BE2C (cell line): ENCODE data around the gene MIA3.

Experiments used
- DNase-seq: peaks from one replicate; pipeline ENCODE4 v3.0.0-alpha.2; 2020
- H3K27me3 ChIP-seq: fragments of 250-450 bp; sonication (Bioruptor Pico); 2 replicates; pipeline ENCODE4 v1.5.1; 2020; ENCODE audit warnings: mild to moderate bottlenecking
- H3K36me3 ChIP-seq: fragments of 250-450 bp; sonication (Bioruptor Pico); 2 replicates; pipeline ENCODE4 v1.5.1; 2020; ENCODE audit warnings: mild to moderate bottlenecking
- H3K4me1 ChIP-seq: fragments of 250-450 bp; sonication (Bioruptor Pico); 2 replicates; pipeline ENCODE4 v1.5.1; 2020
- H3K4me3 ChIP-seq: 2 replicates; pipeline ENCODE4 v1.5.1; 2011; ENCODE audit warnings: low read depth, low read length
- H3K9me3 ChIP-seq: fragments of 250-450 bp; sonication (Bioruptor Pico); 2 replicates; pipeline ENCODE4 v1.5.1; 2020
- CTCF ChIP-seq: IDR thresholded peaks from 2 replicates; pipeline ENCODE4 v1.5.1; 2012; ENCODE audit warnings: mild to moderate bottlenecking, low read depth, low read length

MIA3 gene

GRCh38 chr1:222641269-222641948 lies 23.5 kb downstream of the MIA3 start:
- Histone ChIP-seq H3K9me3 (no peaks in the 10 kb centered on the region), H3K27me3 (no peaks in the 10 kb centered on the region), H3K36me3 (peaks cover 6% of the 10 kb centered on the region), H3K4me3 (no peak overlapping the region), H3K4me1 (no peaks in the 10 kb centered on the region)
- no peak for TF ChIP-seq CTCF
- DNase-seq: no peak

GRCh38 chr1:222642468-222642867 lies 24.6 kb downstream of the MIA3 start:
- H3K27me3 ChIP-seq: no peaks in the 10 kb centered on the region
- no peak for DNase-seq
- peaks cover 6% of the 10 kb centered on the region for H3K36me3 ChIP-seq
- no peaks in the 10 kb centered on the region for H3K9me3 ChIP-seq
- H3K4me1 ChIP-seq: no peaks in the 10 kb centered on the region
- H3K4me3 ChIP-seq: no peak overlapping the region
- no peak for TF ChIP-seq CTCF

DNA sequence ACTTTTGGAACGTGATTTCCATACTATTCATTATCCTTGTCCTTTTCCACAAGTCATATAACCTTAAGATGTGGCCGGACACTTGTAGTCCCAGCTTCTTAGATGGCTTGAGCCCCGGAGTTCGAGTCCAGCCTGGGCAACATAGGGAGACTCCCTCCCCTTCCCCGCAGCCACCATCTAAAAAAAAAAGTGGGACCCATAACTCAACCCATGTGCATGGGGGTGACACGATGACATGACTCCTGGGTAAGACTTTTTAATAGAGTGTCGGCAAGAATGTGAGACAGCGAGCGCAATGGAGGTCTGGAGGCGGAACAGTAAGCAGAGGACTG lies 25.7 kb downstream of the MIA3 start:
- Histone ChIP-seq H3K36me3 (peaks cover 4% of the 10 kb centered on the region), H3K9me3 (no peaks in the 10 kb centered on the region), H3K27me3 (no peaks in the 10 kb centered on the region), H3K4me3 (peak overlapping the region; percentile 99), H3K4me1 (no peaks in the 10 kb centered on the region)
- TF ChIP-seq CTCF: no peak
- peak; percentile 28 for DNase-seq

DNA sequence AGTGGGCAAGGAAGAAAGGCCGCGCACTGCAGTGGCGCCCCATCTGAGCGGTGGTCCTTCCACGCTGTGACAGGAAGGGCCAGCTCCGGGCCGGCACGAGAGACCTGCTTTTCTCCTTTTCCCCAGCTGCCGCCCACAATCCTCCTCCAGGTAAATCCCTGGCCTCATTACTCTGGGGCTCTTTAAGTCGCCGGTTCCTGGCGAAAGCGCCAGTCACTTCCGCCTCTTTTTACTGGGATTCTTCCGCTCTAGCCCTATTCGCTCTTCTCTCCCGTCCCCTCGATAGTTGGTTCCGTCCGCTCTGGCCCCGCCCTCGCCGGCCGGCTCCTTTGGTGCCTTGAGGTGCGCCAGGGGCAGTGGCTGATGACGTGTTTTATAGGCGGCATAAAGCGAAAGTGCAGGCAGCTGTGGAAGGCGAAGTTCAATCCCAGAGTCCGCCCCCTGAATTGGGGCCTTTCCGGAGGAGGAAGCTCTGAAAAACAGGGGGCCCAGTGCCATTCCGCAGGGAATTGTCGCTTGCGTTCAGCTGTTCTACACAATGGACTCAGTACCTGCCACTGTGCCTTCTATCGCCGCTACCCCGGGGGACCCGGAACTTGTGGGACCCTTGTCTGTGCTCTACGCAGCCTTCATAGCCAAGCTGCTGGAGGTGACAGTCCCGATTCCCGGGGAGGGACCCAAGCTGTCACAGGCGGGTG lies 26.2 kb downstream of the MIA3 start:
- peak overlapping the region; percentile 99 for H3K4me3 ChIP-seq
- H3K9me3 ChIP-seq: no peaks in the 10 kb centered on the region
- no peaks in the 10 kb centered on the region for H3K27me3 ChIP-seq
- DNase-seq: peak; percentile 97
- no peak for TF ChIP-seq CTCF
- no peaks in the 10 kb centered on the region for H3K4me1 ChIP-seq
- H3K36me3 ChIP-seq: peaks cover 2% of the 10 kb centered on the region

GRCh38 chr1:222644636-222644980 lies 26.7 kb downstream of the MIA3 start:
- no peak for TF ChIP-seq CTCF
- no peaks in the 10 kb centered on the region for H3K4me1 ChIP-seq
- H3K4me3 ChIP-seq: peak overlapping the region; percentile 99
- H3K27me3 ChIP-seq: no peaks in the 10 kb centered on the region
- H3K9me3 ChIP-seq: no peaks in the 10 kb centered on the region
- H3K36me3 ChIP-seq: peaks cover 2% of the 10 kb centered on the region
- no peak for DNase-seq

- DNase-seq: no peak
- Histone ChIP-seq H3K4me1 (no peaks in the 10 kb centered on the region), H3K27me3 (no peaks in the 10 kb centered on the region), H3K36me3 (peaks cover 60% of the 10 kb centered on the region), H3K4me3 (no peak overlapping the region), H3K9me3 (no peaks in the 10 kb centered on the region)
- TF ChIP-seq CTCF: no peak
These were observed 34.8 kb downstream of the MIA3 start for GRCh38 chr1:222652676-222653075.
